ENCODE results near the gene MTERF1.

GRCh38 chr7:91929463-91929862, 49.0 kb upstream of the MTERF1 start:
- TF ChIP-seq CTCF (IDR thresholded peaks at IDR 0.05): no peak
- no peak for TF ChIP-seq TEAD4 (CRISPR knock-in tag; IDR thresholded peaks at IDR 0.05)
- no peak for TF ChIP-seq CREM (CRISPR knock-in tag; IDR thresholded peaks at IDR 0.05)
- TF ChIP-seq CREB1 (CRISPR knock-in tag; IDR thresholded peaks at IDR 0.05): no peak
- no peak for TF ChIP-seq HMGXB4 (CRISPR knock-in tag; IDR thresholded peaks at IDR 0.05)
- TF ChIP-seq ATF2 (CRISPR knock-in tag; IDR thresholded peaks at IDR 0.05; ENCODE audit: borderline replicate concordance, low read depth): no peak
- TF ChIP-seq JAZF1 (CRISPR knock-in tag; IDR thresholded peaks at IDR 0.05): no peak
- no peak for TF ChIP-seq SP1 (CRISPR knock-in tag; conservative IDR thresholded peaks at IDR 0.05)
- no peak for TF ChIP-seq ZBTB21 (CRISPR knock-in tag; IDR thresholded peaks at IDR 0.05; ENCODE audit: borderline replicate concordance)
- no peak for TF ChIP-seq TEAD1 (CRISPR knock-in tag; IDR thresholded peaks at IDR 0.05)
- TF ChIP-seq IRF2 (CRISPR knock-in tag; IDR thresholded peaks at IDR 0.05; ENCODE audit: borderline replicate concordance, low read depth): no peak
- no peak for TF ChIP-seq NR2C2 (CRISPR knock-in tag; IDR thresholded peaks at IDR 0.05)
- TF ChIP-seq ATF3 (CRISPR knock-in tag; conservative IDR thresholded peaks at IDR 0.05): no peak
- no peak for TF ChIP-seq FOXP1 (CRISPR knock-in tag; IDR thresholded peaks at IDR 0.05; ENCODE audit: borderline replicate concordance)

Measured in WTC11 (cell line).